ENCODE measurements around the gene PTGER1. TPM values are rescaled to one million over a fixed set of nuclear protein-coding genes. Genes with fewer than 3 reads are reported as not detected.
A peak's percentile ranks its signal among the peaks of the same experiment; 100 is the strongest.

Gene PTGER1
- total and polyA plus RNA-seq, 9 of the 15 experiments (the other 6 are each of a cell fraction or from before 2014, with no cell fraction given): 0.06 to 0.36 (median 0.31) TPM; not detected in 5

DNA sequence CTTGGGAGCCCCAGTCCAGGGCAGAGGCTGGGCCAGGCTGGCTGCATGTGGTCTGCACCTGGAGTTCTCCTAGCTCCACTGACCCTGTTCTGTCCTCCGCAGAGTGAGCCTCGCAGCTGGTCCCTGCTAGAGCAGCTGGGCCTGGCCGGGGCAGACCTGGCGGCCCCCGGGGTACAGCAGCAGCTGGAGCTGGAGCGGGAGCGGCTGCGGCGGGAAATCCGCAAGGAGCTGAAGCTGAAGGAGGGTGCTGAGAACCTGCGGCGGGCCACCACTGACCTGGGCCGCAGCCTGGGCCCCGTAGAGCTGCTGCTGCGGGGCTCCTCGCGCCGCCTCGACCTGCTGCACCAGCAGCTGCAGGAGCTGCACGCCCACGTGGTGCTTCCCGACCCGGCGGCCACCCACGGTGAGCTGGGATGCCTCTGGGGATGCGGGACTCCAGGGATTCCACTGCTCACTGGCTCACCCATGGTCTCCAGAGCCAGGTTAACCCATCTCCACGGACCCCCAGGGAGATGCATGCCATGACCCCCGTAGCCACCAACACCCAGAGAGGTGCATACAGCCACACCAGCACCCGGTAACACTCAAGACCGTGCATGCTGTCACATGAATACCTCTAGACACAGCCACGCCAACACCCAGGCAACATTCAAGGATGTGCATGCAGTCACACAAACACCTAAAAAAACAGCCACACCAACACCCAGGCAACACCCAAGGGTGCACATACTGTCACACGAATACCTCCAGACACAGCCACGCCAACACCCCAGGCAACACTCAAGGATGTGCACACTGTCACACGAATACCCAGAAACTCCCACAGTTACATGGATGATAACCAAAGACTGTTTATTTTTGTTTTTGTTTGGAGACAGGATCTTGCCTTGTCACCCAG lies 33.9 kb downstream of the PTGER1 start:
- no TSS peak for BruUV-seq (replicated peaks)
- H3K27me3 ChIP-seq (ENCODE audit: control insufficient read depth in 2 of 2, insufficient read depth in 2 of 2, low read length in 2 of 2): no peaks in the 10 kb centered on the region
- peaks cover 51% of the 10 kb centered on the region for H3K79me2 ChIP-seq (ENCODE audit: control insufficient read depth, insufficient read depth, low read length)
- peak overlapping the region; percentile 63; the same call in 1 of the 3 replicates for H3K27ac ChIP-seq (ENCODE audit: extremely low read depth, low read depth, low read length)
- ATAC-seq (no peak), FAIRE-seq (no peak), DNase-seq (ENCODE audit: extremely low read depth in 1 of 4, low spot score in 3 of 4) (no peak)
- H4K20me1 ChIP-seq (replicated peaks; ENCODE audit: control insufficient read depth, insufficient read depth, low read length): 0 out of 2 replicates have a peak, but pooled peaks cover 3% of the 10 kb centered on the region
- H3K4me3 ChIP-seq: peak overlapping the region; percentile 43; the same call in 1 of the 2 replicates
- H3K36me3 ChIP-seq (ENCODE audit: control insufficient read depth, insufficient read depth, low read length): peaks cover 66% of the 10 kb centered on the region
- H3K9ac ChIP-seq (ENCODE audit: insufficient read depth in 1 of 2, low read depth in 2 of 2, low read length in 2 of 2): peak overlapping the region in 1 of 2 experiments; percentile 84; a peak in 2 of 4 replicates
- WGBS (ENCODE audit: insufficient coverage, low coverage, missing lambda C conversion rate): 92% methylated on average over 20 of the region's 34 CpGs
- in situ Hi-C loops (cut with MboI): no loop called here
- ChIA-PET CTCF (ENCODE audit: low intra/inter-chr PET ratio) (no interaction called here), POLR2A (interaction anchor here (0.6 to 2.3 kb wide), 4 partner anchors 9 to 310 kb away, joined by 3 to 8 read pairs (median 3); no protein-coding TSS in a partner anchor)
- peaks cover 11 to 32% of the 10 kb centered on the region in 2 experiments for H3K4me1 ChIP-seq (replicated peaks in 1 of 2; ENCODE audit: control insufficient read depth in 2 of 2, insufficient read depth in 2 of 2, low read length in 2 of 2)
- no peaks in the 10 kb centered on the region; the same call in 1 of the 2 replicates for H3K9me3 ChIP-seq (replicated peaks; ENCODE audit: control insufficient read depth, insufficient read depth, low read depth, low read length)
- no peaks in the 10 kb centered on the region for H3K9me1 ChIP-seq (ENCODE audit: control insufficient read depth, insufficient read depth, low read length)
- intact Hi-C loops (cut with micrococcal nuclease): no loop called here
- no peak overlapping the region; the same call in 1 of the 2 replicates for H3K4me2 ChIP-seq (ENCODE audit: insufficient read depth, low read length)
- H2AFZ ChIP-seq (ENCODE audit: low read depth, low read length): no peak overlapping the region
- no peak for TF ChIP-seq BHLHE40 (IDR thresholded peaks at IDR 0.05; ENCODE audit: low read length)
- TF ChIP-seq KLF10 (CRISPR knock-in tag; IDR thresholded peaks at IDR 0.05): no peak
- no peak for TF ChIP-seq ZNF324 (CRISPR knock-in tag; IDR thresholded peaks at IDR 0.05)
- TF ChIP-seq PTRF (tag; IDR thresholded peaks at IDR 0.05): no peak
- peak; percentile 17 for TF ChIP-seq WHSC1 (IDR thresholded peaks at IDR 0.05; ENCODE audit: low read length)
- peak; percentile 61 for TF ChIP-seq POLR2G (IDR thresholded peaks at IDR 0.05; ENCODE audit: low read depth, low read length)
- no peak for TF ChIP-seq USF2 (CRISPR knock-in tag; IDR thresholded peaks at IDR 0.05)
- no peak for TF ChIP-seq TOE1 (IDR thresholded peaks at IDR 0.05; ENCODE audit: borderline replicate concordance)
- TF ChIP-seq TOE1 (CRISPR knock-in tag; IDR thresholded peaks at IDR 0.05; ENCODE audit: borderline replicate concordance, low read depth): no peak
- TF ChIP-seq, protein P1, sequence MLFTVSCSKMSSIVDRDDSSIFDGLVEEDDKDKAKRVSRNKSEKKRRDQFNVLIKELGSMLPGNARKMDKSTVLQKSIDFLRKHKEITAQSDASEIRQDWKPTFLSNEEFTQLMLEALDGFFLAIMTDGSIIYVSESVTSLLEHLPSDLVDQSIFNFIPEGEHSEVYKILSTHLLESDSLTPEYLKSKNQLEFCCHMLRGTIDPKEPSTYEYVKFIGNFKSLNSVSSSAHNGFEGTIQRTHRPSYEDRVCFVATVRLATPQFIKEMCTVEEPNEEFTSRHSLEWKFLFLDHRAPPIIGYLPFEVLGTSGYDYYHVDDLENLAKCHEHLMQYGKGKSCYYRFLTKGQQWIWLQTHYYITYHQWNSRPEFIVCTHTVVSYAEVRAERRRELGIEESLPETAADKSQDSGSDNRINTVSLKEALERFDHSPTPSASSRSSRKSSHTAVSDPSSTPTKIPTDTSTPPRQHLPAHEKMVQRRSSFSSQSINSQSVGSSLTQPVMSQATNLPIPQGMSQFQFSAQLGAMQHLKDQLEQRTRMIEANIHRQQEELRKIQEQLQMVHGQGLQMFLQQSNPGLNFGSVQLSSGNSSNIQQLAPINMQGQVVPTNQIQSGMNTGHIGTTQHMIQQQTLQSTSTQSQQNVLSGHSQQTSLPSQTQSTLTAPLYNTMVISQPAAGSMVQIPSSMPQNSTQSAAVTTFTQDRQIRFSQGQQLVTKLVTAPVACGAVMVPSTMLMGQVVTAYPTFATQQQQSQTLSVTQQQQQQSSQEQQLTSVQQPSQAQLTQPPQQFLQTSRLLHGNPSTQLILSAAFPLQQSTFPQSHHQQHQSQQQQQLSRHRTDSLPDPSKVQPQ (CRISPR knock-in tag; IDR thresholded peaks at IDR 0.05; ENCODE audit: borderline replicate concordance): no peak
- TF ChIP-seq POLR2AphosphoS2 (IDR thresholded peaks at IDR 0.05; ENCODE audit: low read length): no peak
- TF ChIP-seq E4F1 (CRISPR knock-in tag; IDR thresholded peaks at IDR 0.05; ENCODE audit: borderline replicate concordance): no peak
- no peak for TF ChIP-seq MEIS2 (IDR thresholded peaks at IDR 0.05; ENCODE audit: partially characterized antibody)
- TF ChIP-seq SMARCB1 (IDR thresholded peaks at IDR 0.05; ENCODE audit: insufficient read length, low read depth): no peak
- TF ChIP-seq ZC3H8 (IDR thresholded peaks at IDR 0.05): no peak
